Measurements from ENCODE around the gene KCNQ1. TPM values are rescaled to one million over a fixed set of nuclear protein-coding genes. Genes with fewer than 3 reads are reported as not detected.

The KCNQ1 gene
- total and polyA plus RNA-seq, 2 donors (not counting 3 experiments of a cell fraction or from before 2014, with no cell fraction given), result 0.07 to 0.09 TPM

GRCh38 chr11:2536440-2536989 is 91.7 kb downstream of the KCNQ1 start:
- Histone ChIP-seq H4K20me1 (replicated peaks; ENCODE audit: control insufficient read depth, extremely low read depth, insufficient read depth, low read length) (no peaks in the 10 kb centered on the region), H3K9me1 (replicated peaks; ENCODE audit: control insufficient read depth, extremely low read depth, insufficient read depth, low read length) (no peaks in the 10 kb centered on the region), H3K79me2 (ENCODE audit: control insufficient read depth, insufficient read depth, low read length) (no peaks in the 10 kb centered on the region), H3K4me2 (ENCODE audit: insufficient read depth, low read length) (no peak overlapping the region), H2AFZ (ENCODE audit: low read depth, low read length) (no peak overlapping the region), H3K9ac (replicated peaks; ENCODE audit: extremely low read depth, insufficient read depth, low read length) (no peak overlapping the region), H3K36me3 (ENCODE audit: control insufficient read depth in 2 of 2, extremely low read depth in 1 of 2, insufficient read depth in 2 of 2, low read length in 2 of 2) (no peaks in the 10 kb centered on the region), H3K27ac (ENCODE audit: insufficient read depth, low read depth, low read length) (no peak overlapping the region), H3K9me3 (replicated peaks; ENCODE audit: control insufficient read depth, insufficient read depth, low read length) (no peaks in the 10 kb centered on the region), H3K4me3 (replicated peaks in 1 of 3; ENCODE audit: insufficient read depth in 1 of 3, low read depth in 1 of 3, low read length in 3 of 3) (no peak overlapping the region), H3K27me3 (ENCODE audit: control insufficient read depth in 2 of 2, insufficient read depth in 2 of 2, low read length in 2 of 2) (no peaks in the 10 kb centered on the region), H3K4me1 (ENCODE audit: control insufficient read depth, extremely low read depth, insufficient read depth, low read length) (peaks cover 9% of the 10 kb centered on the region)
- POLR2A ChIA-PET, result no interaction called here
- intact Hi-C loops (cut with micrococcal nuclease) (loop anchor here (10.0 kb wide), 2 partner anchors 458 to 558 kb away; partner anchors contain the start of gene NAP1L4), dilution Hi-C loops (cut with MboI; ENCODE audit: extremely low pct_ligation_motif_present, low sequenced_read_pairs) (no loop called here)
- TF ChIP-seq POLR2AphosphoS5 (IDR thresholded peaks at IDR 0.05; ENCODE audit: insufficient read depth, low read depth, low read length) (no peak), GATA2 (IDR thresholded peaks at IDR 0.05; ENCODE audit: insufficient read depth, insufficient read length, low read depth, low read length) (no peak), MAX (IDR thresholded peaks at IDR 0.05; ENCODE audit: insufficient read depth, insufficient read length) (no peak), POLR2A (IDR thresholded peaks at IDR 0.05; ENCODE audit: low read depth, low read length) (no peak), JUN (IDR thresholded peaks at IDR 0.05; ENCODE audit: borderline replicate concordance, insufficient read depth, insufficient read length, low read depth) (no peak), CTCF (IDR thresholded peaks at IDR 0.05; ENCODE audit: extremely low read depth in 1 of 2, insufficient read depth in 1 of 2, low read depth in 1 of 2, low read length in 2 of 2) (no peak), FOS (IDR thresholded peaks at IDR 0.05; ENCODE audit: borderline replicate concordance, insufficient read depth, low read length) (no peak), EZH2 (IDR thresholded peaks at IDR 0.05; ENCODE audit: borderline replicate concordance, low read depth, low read length, severe bottlenecking) (no peak), MYC (IDR thresholded peaks at IDR 0.05; ENCODE audit: low read depth, low read length) (no peak)
- DNase-seq (ENCODE audit: low read depth, low spot score) (no peak), FAIRE-seq (no peak)
- no TSS peak for BruUV-seq (replicated peaks)
- CTCF ChIA-PET, result interaction anchor here (1.5 to 8.5 kb wide), 2 partner anchors 117 to 350 kb away, joined by 3 to 711 read pairs; partner anchors contain the start of gene CDKN1C
